Fibroblast of mammary gland (primary cell): ENCODE results near the gene SLC25A21.
A peak's percentile ranks its signal among the peaks of the same experiment; 100 is the strongest.

Experiments used
- DNase-seq: peaks from one replicate; pipeline ENCODE4 v3.0.0-alpha.2; 2010; ENCODE audit warnings: low read depth
- H3K4me3 ChIP-seq: 2 replicates; pipeline ENCODE4 v1.5.1; 2011; ENCODE audit warnings: low read depth, mild to moderate bottlenecking, low read length, moderate library complexity; ENCODE audit not compliant: control insufficient read depth
- CTCF ChIP-seq: conservative IDR thresholded peaks from 2 replicates; pipeline ENCODE4 v1.5.1; 2011; ENCODE audit warnings: low read depth, low read length, inconsistent platforms; ENCODE audit not compliant: control insufficient read depth, insufficient read depth

Gene SLC25A21

GRCh38 chr14:36951380-36951911, 221.0 kb downstream of the SLC25A21 start:
- H3K4me3 ChIP-seq: no peak overlapping the region
- DNase-seq: no peak
- no peak for TF ChIP-seq CTCF

- TF ChIP-seq CTCF: no peak
- DNase-seq: no peak
- no peak overlapping the region for H3K4me3 ChIP-seq
Measured at GRCh38 chr14:36950812-36951211, 221.6 kb downstream of the SLC25A21 start.

GRCh38 chr14:36949371-36949770, 223.0 kb downstream of the SLC25A21 start:
- no peak for TF ChIP-seq CTCF
- DNase-seq: no peak
- H3K4me3 ChIP-seq: no peak overlapping the region

- DNase-seq: no peak
- TF ChIP-seq CTCF: no peak
- no peak overlapping the region for H3K4me3 ChIP-seq
Measured at GRCh38 chr14:36948157-36948859, 224.1 kb downstream of the SLC25A21 start.

GRCh38 chr14:36947362-36947761, 225.0 kb downstream of the SLC25A21 start:
- TF ChIP-seq CTCF: no peak
- no peak for DNase-seq
- H3K4me3 ChIP-seq: no peak overlapping the region

- H3K4me3 ChIP-seq: no peak overlapping the region
- TF ChIP-seq CTCF: no peak
- DNase-seq: no peak
Measured at GRCh38 chr14:36946872-36947271, 225.5 kb downstream of the SLC25A21 start.

- H3K4me3 ChIP-seq: no peak overlapping the region
- no peak for TF ChIP-seq CTCF
- peak; percentile 83 for DNase-seq
Measured at GRCh38 chr14:36944307-36945010, 227.9 kb downstream of the SLC25A21 start.
